GM12878 (cell line): ENCODE data around the gene CHST13.

Experiments used
- CHD4 ChIP-seq: fragments of 200-600 bp; sonication (generic); IDR thresholded peaks from 2 replicates; pipeline ENCODE4 v1.6.1; 2016; ENCODE audit warnings: mild to moderate bottlenecking
- POLR2AphosphoS5 ChIP-seq: IDR thresholded peaks from 2 replicates; pipeline ENCODE4 v1.6.1; 2011; ENCODE audit warnings: mild to moderate bottlenecking, low read length, inconsistent platforms
- SP1 ChIP-seq: IDR thresholded peaks from one replicate; pipeline ENCODE4 v1.6.1; 2011; ENCODE audit warnings: low read depth, low read length

DNA sequence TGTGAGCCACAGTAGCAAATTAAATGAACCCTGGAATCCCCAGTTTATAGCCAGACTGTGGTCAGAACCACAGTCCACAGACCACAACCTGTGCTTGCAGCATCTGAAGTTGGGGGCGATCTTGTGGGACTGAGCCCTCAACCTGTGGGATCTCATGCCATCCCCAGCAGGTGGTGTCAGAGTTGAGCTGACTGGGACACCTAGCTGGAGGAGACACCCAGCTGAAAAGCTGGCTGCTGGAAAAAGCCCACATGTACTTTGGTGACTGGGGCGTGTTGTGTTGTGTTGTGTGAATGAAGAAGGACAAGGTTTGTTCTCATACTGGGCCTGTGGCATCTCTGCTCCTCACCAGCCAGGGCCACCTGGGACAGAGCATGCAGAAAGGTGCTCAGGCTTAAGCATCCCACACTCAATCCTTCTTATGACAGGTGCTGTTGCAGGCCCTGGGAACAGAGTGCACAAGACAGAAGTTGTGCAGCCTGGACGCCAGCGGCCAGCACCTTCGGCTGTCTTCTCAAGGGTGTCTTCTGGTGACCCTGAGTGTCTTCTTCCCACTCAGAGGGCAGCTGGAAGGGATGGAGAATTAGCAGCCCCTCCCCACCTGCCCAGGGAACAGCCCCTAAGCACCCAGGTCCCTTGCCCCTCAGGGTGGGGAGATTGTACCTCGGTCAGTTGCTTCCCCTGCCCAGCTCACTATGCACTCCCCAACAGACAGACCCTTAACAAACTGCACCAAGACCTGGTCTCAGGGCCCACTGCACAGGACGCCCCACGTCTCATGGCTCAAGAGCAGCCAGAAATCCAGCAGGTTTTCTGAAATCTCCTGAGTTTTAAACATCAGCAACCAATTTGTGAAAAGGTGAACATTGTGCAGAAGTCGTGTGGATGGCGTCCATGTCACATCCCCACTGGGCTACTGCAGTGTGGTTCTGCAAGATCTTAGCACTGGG is 4.2 kb upstream of the CHST13 start:
- TF ChIP-seq POLR2AphosphoS5 (no peak), CHD4 (no peak), SP1 (no peak)
